OCI-LY7 (cell line): ENCODE results near the gene MAEA. TPM values are rescaled to one million over a fixed set of nuclear protein-coding genes. Genes with fewer than 3 reads are reported as not detected.

Experiments
- BruUV-seq: library from RNA; stranded (reverse); fragments of 400-500 nt; replicated peaks from 2 replicates; lab custom pipeline; 2021; lab: Mats Ljungman, UMichigan
- CTCF ChIA-PET: fragments of 300-600 bp; sonication (Branson Sonifier 250); formaldehyde crosslinking; loops from one replicate; lab custom pipeline; 2022; ENCODE audit warnings: antibody characterized with exemption; ENCODE audit not compliant: unreplicated experiment; lab: Charles Lee
- POLR2A ChIA-PET: fragments of 300-600 bp; sonication (Branson Sonifier 250); formaldehyde crosslinking; loops from one replicate; lab custom pipeline; 2022; ENCODE audit warnings: antibody characterized with exemption; lab: Charles Lee
- DNase-seq: peaks from one replicate; pipeline ENCODE4 v3.0.0-alpha.2; 2015; ENCODE audit warnings: low spot score
- H2AFZ ChIP-seq: fragments of 200-600 bp; sonication (generic), shearing (Covaris generic); 2 replicates; pipeline ENCODE4 v1.6.1; 2014; ENCODE audit warnings: mild to moderate bottlenecking, antibody characterized with exemption, low read length, moderate library complexity
- H3K27ac ChIP-seq: fragments of 200-600 bp; sonication (generic); 2 replicates; pipeline ENCODE4 v1.5.1; 2014; ENCODE audit warnings: mixed run types, low read depth, mild to moderate bottlenecking, moderate library complexity, low read length, inconsistent platforms; ENCODE audit not compliant: poor library complexity, severe bottlenecking
- H3K36me3 ChIP-seq: fragments of 200-600 bp; sonication (generic); 2 replicates; pipeline ENCODE4 v1.6.1; 2014; ENCODE audit warnings: mild to moderate bottlenecking, antibody characterized with exemption, low read length, moderate library complexity, mixed read lengths; ENCODE audit not compliant: insufficient read depth
- H3K4me1 ChIP-seq: fragments of 200-600 bp; sonication (generic); 2 replicates; pipeline ENCODE4 v1.5.1; 2014; ENCODE audit warnings: mild to moderate bottlenecking, low read length; ENCODE audit not compliant: insufficient read depth, poor library complexity, severe bottlenecking
- H3K4me2 ChIP-seq: fragments of 200-600 bp; sonication (generic); 2 replicates; pipeline ENCODE4 v1.6.1; 2014; ENCODE audit warnings: mild to moderate bottlenecking, low read length
- H3K4me3 ChIP-seq: fragments of 200-600 bp; sonication (generic); 2 replicates; pipeline ENCODE4 v1.5.1; 2014; ENCODE audit warnings: mild to moderate bottlenecking, low read depth, low read length; ENCODE audit not compliant: poor library complexity, severe bottlenecking
- H3K79me2 ChIP-seq: fragments of 200-600 bp; sonication (generic); 2 replicates; pipeline ENCODE4 v1.6.1; 2016; ENCODE audit warnings: low read depth, mild to moderate bottlenecking, low read length, moderate library complexity, mixed read lengths; ENCODE audit not compliant: insufficient read depth
- H3K9me2 ChIP-seq: fragments of 200-600 bp; sonication (generic); 2 replicates; pipeline ENCODE4 v1.6.1; 2016; ENCODE audit warnings: mild to moderate bottlenecking, low read length, mixed read lengths; ENCODE audit not compliant: insufficient read depth
- H3K9me3 ChIP-seq: fragments of 200-600 bp; sonication (generic); 2 replicates; pipeline ENCODE4 v1.6.1; 2014; ENCODE audit warnings: mild to moderate bottlenecking, mixed run types, low read length, mixed read lengths
- H4K20me1 ChIP-seq: fragments of 200-600 bp; sonication (generic); 2 replicates; pipeline ENCODE4 v1.6.1; 2014; ENCODE audit warnings: mild to moderate bottlenecking, antibody characterized with exemption, low read length, moderate library complexity, mixed read lengths; ENCODE audit not compliant: insufficient read depth
- CTCF ChIP-seq: fragments of 200-600 bp; sonication (generic); conservative IDR thresholded peaks from 2 replicates; pipeline ENCODE4 v1.5.1; 2014; ENCODE audit warnings: mild to moderate bottlenecking, antibody characterized with exemption, low read length, moderate library complexity, mixed read lengths
- EZH2phosphoT487 ChIP-seq: fragments of 200-600 bp; sonication (generic); IDR thresholded peaks from 2 replicates; pipeline ENCODE4 v1.6.1; 2018; ENCODE audit warnings: low read depth, borderline replicate concordance, mild to moderate bottlenecking, mixed run types, antibody characterized with exemption, low read length, moderate library complexity, mixed read lengths
- intact Hi-C: fragments of 100-400 bp; cut with micrococcal nuclease; formaldehyde crosslinking; loops from one replicate; pipeline ENCODE4 v1.10.0; 2022; ENCODE audit not compliant: unreplicated experiment
- total RNA-seq, 2 experiments: library from RNA; depleted of rRNA in 1 of 2; stranded (reverse); fragments of >200 nt in 1 of 2; shearing (Covaris generic) in 1 of 2; gene quantifications; 2 replicates each; pipeline ENCODE4 v1.2.3, GENCODE V29; 2014 to 2022

The MAEA gene
- total RNA-seq, 2 experiments from 2014 or later, result 53.2 to 59.3 TPM

- CTCF ChIA-PET, result no interaction called here
- no TSS peak for BruUV-seq
- no peaks in the 10 kb centered on the region for H3K9me2 ChIP-seq
Observed at GRCh38 chr4:1274871-1275270, 14.8 kb upstream of the MAEA start.

GRCh38 chr4:1276984-1277383 is 12.7 kb upstream of the MAEA start:
- BruUV-seq, result no TSS peak
- ChIA-PET POLR2A (no interaction called here), CTCF (no interaction called here)
- no peak for DNase-seq
- Histone ChIP-seq H3K9me2 (no peaks in the 10 kb centered on the region), H3K79me2 (no peaks in the 10 kb centered on the region), H3K36me3 (no peaks in the 10 kb centered on the region), H3K4me3 (no peak overlapping the region), H3K9me3 (no peaks in the 10 kb centered on the region), H2AFZ (no peak overlapping the region), H3K27ac (no peak overlapping the region), H4K20me1 (no peaks in the 10 kb centered on the region), H3K4me1 (no peaks in the 10 kb centered on the region), H3K4me2 (no peak overlapping the region)
- no peak for TF ChIP-seq CTCF
- TF ChIP-seq EZH2phosphoT487, result no peak
- intact Hi-C loops, result no loop called here

More at GRCh38 chr4:1274871-1275270, 14.8 kb upstream of the MAEA start:
- Histone ChIP-seq H4K20me1 (no peaks in the 10 kb centered on the region), H3K27ac (no peak overlapping the region), H3K4me2 (no peak overlapping the region), H3K79me2 (no peaks in the 10 kb centered on the region), H3K4me1 (peaks cover 2% of the 10 kb centered on the region), H3K4me3 (no peak overlapping the region), H3K36me3 (no peaks in the 10 kb centered on the region), H3K9me3 (peaks cover 2% of the 10 kb centered on the region; the same call in 1 of the 2 replicates), H2AFZ (no peak overlapping the region)
- POLR2A ChIA-PET, result interaction anchor here (0.8 kb wide), 1 partner anchor 12 kb away, joined by 3 read pairs; no protein-coding TSS in a partner anchor
- intact Hi-C loops, result no loop called here
- TF ChIP-seq EZH2phosphoT487 (no peak), CTCF (no peak)
- no peak for DNase-seq

GRCh38 chr4:1277667-1278665 is 11.7 kb upstream of the MAEA start:
- Histone ChIP-seq H3K4me3 (no peak overlapping the region), H3K27ac (no peak overlapping the region), H3K9me3 (no peaks in the 10 kb centered on the region), H3K4me2 (no peak overlapping the region), H4K20me1 (no peaks in the 10 kb centered on the region), H3K79me2 (no peaks in the 10 kb centered on the region), H3K9me2 (no peaks in the 10 kb centered on the region), H3K36me3 (no peaks in the 10 kb centered on the region), H2AFZ (no peak overlapping the region), H3K4me1 (no peaks in the 10 kb centered on the region)
- no peak for DNase-seq
- no TSS peak for BruUV-seq
- ChIA-PET POLR2A (interaction anchor here (0.5 kb wide), 1 partner anchor 32 kb away, joined by 3 read pairs; no protein-coding TSS in a partner anchor), CTCF (no interaction called here)
- TF ChIP-seq CTCF (0 out of 2 replicates have a peak, but pooled peaks have one; percentile 22), EZH2phosphoT487 (no peak)
- intact Hi-C loops, result no loop called here
